Measurements from ENCODE around the gene SLC13A2.

The SLC13A2 gene

DNA sequence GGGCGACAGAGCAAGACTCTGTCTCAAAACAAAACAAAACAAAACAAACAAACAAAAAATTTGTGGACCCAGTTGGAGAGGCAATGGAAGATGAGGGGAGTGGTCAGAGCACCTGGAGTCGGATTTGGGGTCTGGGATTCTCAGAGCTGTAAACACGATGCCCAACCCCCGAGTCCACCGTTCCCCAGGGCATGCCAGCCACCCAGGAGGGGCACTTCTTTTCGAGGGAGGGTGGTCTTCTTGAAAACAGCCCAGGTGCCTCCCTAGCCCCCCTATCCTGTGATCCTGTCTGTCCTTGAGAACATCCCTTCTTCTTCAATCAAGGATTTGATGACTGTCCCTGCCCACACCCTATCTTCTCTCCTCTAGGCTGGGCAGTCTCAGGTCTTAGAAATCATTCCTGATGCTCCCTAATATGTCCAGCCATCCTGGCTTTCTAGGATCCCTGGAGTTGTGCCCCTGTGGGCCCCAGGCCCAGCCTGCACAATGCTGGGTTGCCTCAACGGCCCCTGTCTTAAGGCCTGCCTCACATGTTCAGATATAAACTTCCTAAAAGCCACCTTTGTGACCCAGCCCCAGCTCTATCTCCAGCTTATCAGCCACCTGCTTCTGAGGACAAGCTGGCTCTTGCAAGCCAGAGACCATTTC is 3.1 kb upstream of the SLC13A2 start:
- DNase-seq (ENCODE audit: extremely low spot score), result no peak
- CTCF ChIA-PET, result no interaction called here
- TF ChIP-seq TARDBP (IDR thresholded peaks at IDR 0.05), result no peak
- TF ChIP-seq LEF1 (IDR thresholded peaks at IDR 0.05; ENCODE audit: borderline replicate concordance), result no peak
- TF ChIP-seq, protein P1, sequence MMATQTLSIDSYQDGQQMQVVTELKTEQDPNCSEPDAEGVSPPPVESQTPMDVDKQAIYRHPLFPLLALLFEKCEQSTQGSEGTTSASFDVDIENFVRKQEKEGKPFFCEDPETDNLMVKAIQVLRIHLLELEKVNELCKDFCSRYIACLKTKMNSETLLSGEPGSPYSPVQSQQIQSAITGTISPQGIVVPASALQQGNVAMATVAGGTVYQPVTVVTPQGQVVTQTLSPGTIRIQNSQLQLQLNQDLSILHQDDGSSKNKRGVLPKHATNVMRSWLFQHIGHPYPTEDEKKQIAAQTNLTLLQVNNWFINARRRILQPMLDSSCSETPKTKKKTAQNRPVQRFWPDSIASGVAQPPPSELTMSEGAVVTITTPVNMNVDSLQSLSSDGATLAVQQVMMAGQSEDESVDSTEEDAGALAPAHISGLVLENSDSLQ (IDR thresholded peaks at IDR 0.05), result no peak
- no peak for TF ChIP-seq ELF4 (IDR thresholded peaks at IDR 0.05)
- no peak for TF ChIP-seq HDGF (IDR thresholded peaks at IDR 0.05; ENCODE audit: borderline replicate concordance)
- TF ChIP-seq SP1 (IDR thresholded peaks at IDR 0.05), result no peak
- TF ChIP-seq SUZ12 (IDR thresholded peaks at IDR 0.05), result no peak
- no peak for TF ChIP-seq FOXA1 (IDR thresholded peaks at IDR 0.05)
- TF ChIP-seq FOXM1 (IDR thresholded peaks at IDR 0.05; ENCODE audit: borderline replicate concordance), result no peak
- no peak for TF ChIP-seq FOXK2 (IDR thresholded peaks at IDR 0.05)
- no peak for TF ChIP-seq ARNT (IDR thresholded peaks at IDR 0.05)
- TF ChIP-seq ZNF384 (IDR thresholded peaks at IDR 0.05), result no peak
- TF ChIP-seq L3MBTL2 (conservative IDR thresholded peaks at IDR 0.05), result no peak
- no peak for TF ChIP-seq CTBP1 (IDR thresholded peaks at IDR 0.05; ENCODE audit: borderline replicate concordance)
- no peak for TF ChIP-seq BHLHE40 (IDR thresholded peaks at IDR 0.05; ENCODE audit: borderline replicate concordance)
- TF ChIP-seq NFRKB (IDR thresholded peaks at IDR 0.05), result no peak
- POLR2A ChIA-PET, result no interaction called here

DNA sequence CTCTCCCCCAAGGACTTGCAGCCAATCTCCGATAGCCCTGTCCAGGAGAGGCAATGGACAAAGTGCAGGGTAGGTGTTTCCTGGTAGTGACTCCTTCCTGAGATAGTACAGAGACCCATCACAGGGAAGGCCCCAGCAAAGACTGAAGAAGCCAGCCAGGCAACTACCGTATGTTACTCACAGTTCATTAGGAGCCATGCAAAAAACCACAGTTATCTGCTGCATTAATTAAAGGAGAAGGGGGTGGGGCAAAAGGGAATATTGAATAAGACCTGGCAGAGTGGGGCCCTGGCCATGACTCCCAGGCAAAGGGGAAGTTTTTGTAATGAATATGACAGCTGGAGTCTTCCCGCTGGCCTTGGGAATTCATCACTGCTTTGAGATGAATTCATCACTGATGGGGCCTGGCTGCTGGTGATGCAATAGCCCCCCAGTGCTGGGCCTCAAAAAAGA is 2.5 kb upstream of the SLC13A2 start:
- ChIA-PET CTCF (no interaction called here), POLR2A (no interaction called here)
- TF ChIP-seq ZNF384 (IDR thresholded peaks at IDR 0.05) (no peak), L3MBTL2 (conservative IDR thresholded peaks at IDR 0.05) (no peak), TARDBP (IDR thresholded peaks at IDR 0.05) (no peak), NFRKB (IDR thresholded peaks at IDR 0.05) (no peak), FOXM1 (IDR thresholded peaks at IDR 0.05; ENCODE audit: borderline replicate concordance) (no peak), FOXA1 (IDR thresholded peaks at IDR 0.05) (no peak), ELF4 (IDR thresholded peaks at IDR 0.05) (no peak), HDGF (IDR thresholded peaks at IDR 0.05; ENCODE audit: borderline replicate concordance) (no peak), SUZ12 (IDR thresholded peaks at IDR 0.05) (no peak), BHLHE40 (IDR thresholded peaks at IDR 0.05; ENCODE audit: borderline replicate concordance) (no peak), LEF1 (IDR thresholded peaks at IDR 0.05; ENCODE audit: borderline replicate concordance) (no peak), SP1 (IDR thresholded peaks at IDR 0.05) (no peak), ARNT (IDR thresholded peaks at IDR 0.05) (no peak), CTBP1 (IDR thresholded peaks at IDR 0.05; ENCODE audit: borderline replicate concordance) (no peak), FOXK2 (IDR thresholded peaks at IDR 0.05) (no peak)
- TF ChIP-seq, protein P1 (IDR thresholded peaks at IDR 0.05), result no peak
- no peak for DNase-seq (ENCODE audit: extremely low spot score)

DNA sequence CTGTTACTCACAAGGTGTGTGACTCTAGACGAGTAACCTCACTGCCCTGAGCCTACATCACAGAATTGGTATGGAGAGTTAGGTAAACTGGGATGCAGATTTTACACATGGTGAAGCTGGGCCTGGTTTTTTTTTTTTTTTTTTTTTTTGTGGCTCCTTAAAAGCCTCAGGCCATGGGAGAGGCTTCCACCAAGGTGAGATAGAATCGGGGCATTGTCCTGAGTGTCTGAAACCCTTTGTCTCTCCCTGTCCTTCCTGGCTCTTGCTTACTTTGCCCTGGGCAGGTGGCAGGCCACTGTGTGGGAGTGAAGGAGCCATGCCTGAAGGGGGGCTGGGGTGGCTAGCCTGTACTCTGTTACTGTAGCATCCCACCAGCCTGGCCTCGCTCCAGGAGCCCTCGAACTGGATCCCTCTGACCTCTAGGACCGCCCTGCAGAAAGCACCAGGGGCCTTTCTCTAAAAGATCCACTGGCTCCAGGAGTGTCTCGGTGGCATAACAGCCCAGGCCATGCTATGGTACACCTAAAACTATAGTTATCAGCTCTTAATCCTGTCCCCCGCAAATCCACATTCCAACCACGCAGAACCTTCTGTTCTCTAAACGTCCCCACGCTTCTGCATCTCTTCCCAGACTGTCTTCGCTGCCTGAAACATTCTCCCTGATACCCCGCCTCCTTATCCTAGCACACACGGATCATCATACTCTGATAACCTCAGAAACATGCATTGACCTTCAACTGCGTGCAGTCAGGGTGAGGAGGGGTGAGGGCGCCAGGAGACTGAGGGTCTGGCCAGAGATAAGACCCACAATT is 1.7 kb upstream of the SLC13A2 start:
- POLR2A ChIA-PET, result no interaction called here
- no peak for DNase-seq (ENCODE audit: extremely low spot score)
- TF ChIP-seq SP1 (IDR thresholded peaks at IDR 0.05), result no peak
- TF ChIP-seq ELF4 (IDR thresholded peaks at IDR 0.05), result no peak
- no peak for TF ChIP-seq FOXA1 (IDR thresholded peaks at IDR 0.05)
- no peak for TF ChIP-seq NFRKB (IDR thresholded peaks at IDR 0.05)
- no peak for TF ChIP-seq FOXK2 (IDR thresholded peaks at IDR 0.05)
- TF ChIP-seq, protein P1 (IDR thresholded peaks at IDR 0.05), result no peak
- no peak for TF ChIP-seq L3MBTL2 (conservative IDR thresholded peaks at IDR 0.05)
- no peak for TF ChIP-seq ZNF384 (IDR thresholded peaks at IDR 0.05)
- TF ChIP-seq BHLHE40 (IDR thresholded peaks at IDR 0.05; ENCODE audit: borderline replicate concordance), result no peak
- no peak for TF ChIP-seq TARDBP (IDR thresholded peaks at IDR 0.05)
- TF ChIP-seq LEF1 (IDR thresholded peaks at IDR 0.05; ENCODE audit: borderline replicate concordance), result no peak
- TF ChIP-seq ARNT (IDR thresholded peaks at IDR 0.05), result no peak
- no peak for TF ChIP-seq FOXM1 (IDR thresholded peaks at IDR 0.05; ENCODE audit: borderline replicate concordance)
- no peak for TF ChIP-seq SUZ12 (IDR thresholded peaks at IDR 0.05)
- no peak for TF ChIP-seq HDGF (IDR thresholded peaks at IDR 0.05; ENCODE audit: borderline replicate concordance)
- no peak for TF ChIP-seq CTBP1 (IDR thresholded peaks at IDR 0.05; ENCODE audit: borderline replicate concordance)
- CTCF ChIA-PET, result no interaction called here

DNA sequence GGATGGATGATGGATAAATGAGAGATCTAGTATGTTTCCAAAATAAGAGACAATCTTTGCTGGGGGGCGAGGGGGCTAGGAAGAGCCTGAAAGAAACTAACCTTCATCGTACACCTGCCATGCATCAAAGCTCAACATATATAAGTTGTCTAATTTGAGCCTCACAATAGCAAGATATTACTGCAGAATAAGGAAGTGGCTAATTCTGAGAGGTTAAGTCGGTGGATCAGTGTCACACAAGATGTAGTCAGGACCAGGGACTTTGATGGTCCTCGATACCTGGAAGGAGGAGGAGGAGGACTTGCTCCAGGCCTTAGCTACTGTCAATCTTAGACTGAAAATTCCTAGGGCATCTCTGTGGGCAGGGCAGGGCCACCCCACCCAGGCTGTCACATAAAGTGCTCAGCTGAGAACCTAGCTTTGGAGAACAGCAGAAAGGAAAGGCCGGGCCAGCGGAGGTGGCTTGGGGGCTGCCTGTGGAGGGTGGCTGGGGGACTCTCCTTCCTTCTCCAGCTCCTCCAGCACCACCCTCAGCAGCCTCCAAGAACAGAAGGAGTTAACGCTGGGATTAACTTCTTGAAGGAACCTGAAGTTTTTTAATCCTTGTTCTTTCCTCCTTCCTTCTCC is 460 bp upstream of the SLC13A2 start:
- ChIA-PET POLR2A (no interaction called here), CTCF (interaction anchor here (0.6 kb wide), 1 partner anchor 13 kb away, joined by 4 read pairs; no protein-coding TSS in a partner anchor)
- TF ChIP-seq ZNF384 (IDR thresholded peaks at IDR 0.05), result no peak
- TF ChIP-seq SP1 (IDR thresholded peaks at IDR 0.05), result no peak
- TF ChIP-seq, protein P1 (IDR thresholded peaks at IDR 0.05), result no peak
- no peak for TF ChIP-seq FOXA1 (IDR thresholded peaks at IDR 0.05)
- no peak for TF ChIP-seq FOXK2 (IDR thresholded peaks at IDR 0.05)
- TF ChIP-seq NFRKB (IDR thresholded peaks at IDR 0.05), result no peak
- no peak for TF ChIP-seq L3MBTL2 (conservative IDR thresholded peaks at IDR 0.05)
- no peak for TF ChIP-seq LEF1 (IDR thresholded peaks at IDR 0.05; ENCODE audit: borderline replicate concordance)
- TF ChIP-seq SUZ12 (IDR thresholded peaks at IDR 0.05), result no peak
- TF ChIP-seq CTBP1 (IDR thresholded peaks at IDR 0.05; ENCODE audit: borderline replicate concordance), result no peak
- TF ChIP-seq TARDBP (IDR thresholded peaks at IDR 0.05), result no peak
- no peak for TF ChIP-seq BHLHE40 (IDR thresholded peaks at IDR 0.05; ENCODE audit: borderline replicate concordance)
- DNase-seq (ENCODE audit: extremely low spot score), result no peak
